ENCODE results near the gene LFNG.

Gene LFNG

DNA sequence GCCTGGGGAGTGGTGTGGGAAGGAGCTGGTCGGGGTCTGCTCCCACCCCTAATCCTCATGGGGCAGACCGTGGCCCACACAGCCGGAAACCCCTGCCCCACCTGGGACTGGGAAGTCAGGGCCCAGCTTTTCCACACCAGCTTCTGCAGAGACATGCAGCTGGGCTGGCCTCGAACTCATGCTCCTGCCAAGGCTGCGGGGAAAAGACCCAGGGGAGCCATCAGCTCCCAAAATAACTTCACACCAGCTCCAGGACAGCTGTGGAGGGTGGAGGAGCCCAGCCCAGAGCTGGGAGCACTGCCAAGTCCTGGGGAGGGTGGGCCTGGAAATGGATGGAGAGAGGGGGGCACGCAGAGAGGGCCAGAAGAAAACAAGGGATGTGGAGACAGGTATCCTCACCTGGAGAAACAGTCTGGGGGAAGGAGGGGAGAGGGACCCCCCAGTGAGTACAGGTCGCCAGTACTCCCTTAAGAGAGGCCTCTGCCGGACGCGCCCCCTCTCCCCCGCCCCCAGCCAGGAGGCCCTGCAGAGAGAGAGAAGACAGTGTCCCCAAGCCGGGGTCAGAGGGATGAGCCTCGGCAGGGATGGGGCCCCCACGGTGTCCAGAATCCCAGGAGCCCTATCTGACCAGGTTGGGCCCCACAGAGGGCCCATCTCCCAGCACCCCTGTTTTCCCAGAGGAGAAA, 31.8 kb upstream of the LFNG start:
- DNase-seq (ENCODE audit: low spot score), result no peak
- WGBS, 2 donors (ENCODE audit: extremely low coverage in 2 of 2, insufficient read length in 2 of 2, insufficient replicate concordance in 1 of 2), result no CpG with 5 or more reads among the region's 14 CpGs

DNA sequence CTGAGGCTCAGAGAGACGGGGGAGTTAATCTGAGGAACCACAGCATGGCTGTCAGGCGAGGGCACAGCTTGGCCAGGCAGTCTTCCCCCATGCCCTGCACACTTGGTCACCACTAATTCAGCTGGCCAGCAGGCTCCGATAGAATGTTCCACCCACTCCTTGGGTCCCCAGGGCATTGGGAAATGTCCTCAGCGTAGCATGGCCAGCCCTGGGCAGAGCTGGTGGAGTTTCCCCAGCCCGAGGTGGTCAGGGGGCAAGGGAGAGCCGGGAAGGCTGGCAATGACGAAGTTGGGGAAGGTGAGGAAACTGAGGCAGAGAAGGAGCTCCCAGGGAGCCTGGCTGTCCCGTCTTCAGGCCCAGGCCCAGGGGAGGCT, 31.3 kb upstream of the LFNG start:
- Histone ChIP-seq H2BK15ac (ENCODE audit: low read length) (peak overlapping the region; percentile 98), H3K9ac (ENCODE audit: low read depth, low read length, poor library complexity) (no peak overlapping the region), H3K4me3 (ENCODE audit: low read length in 2 of 2) (no peak overlapping the region), H3K27ac (replicated peaks; ENCODE audit: low read length) (no peak overlapping the region), H3K4me1 (ENCODE audit: control insufficient read depth in 2 of 2, insufficient read depth in 1 of 2, low read depth in 1 of 2, low read length in 2 of 2) (peaks cover 12 to 13% of the 10 kb centered on the region in 2 donors), H3K18ac (ENCODE audit: low read length) (peak overlapping the region; percentile 31), H2BK120ac (ENCODE audit: low read depth, low read length) (peak overlapping the region; percentile 4), H3K14ac (ENCODE audit: low read length) (no peak overlapping the region), H3K4ac (ENCODE audit: low read length) (no peak overlapping the region), H2AK5ac (ENCODE audit: low read depth, low read length) (peak overlapping the region; percentile 98), H2BK5ac (ENCODE audit: low read length) (no peak overlapping the region), H3K9me3 (replicated peaks in 1 of 2; ENCODE audit: control insufficient read depth in 2 of 2, insufficient read depth in 1 of 2, low read depth in 1 of 2, low read length in 2 of 2) (no peaks in the 10 kb centered on the region), H3K36me3 (replicated peaks in 1 of 2; ENCODE audit: control insufficient read depth in 2 of 2, insufficient read depth in 2 of 2, low read length in 2 of 2) (no peaks in the 10 kb centered on the region), H3K27me3 (ENCODE audit: control insufficient read depth in 3 of 3, insufficient read depth in 3 of 3, low read depth in 1 of 3, low read length in 3 of 3) (no peaks in the 10 kb centered on the region), H4K8ac (ENCODE audit: low read depth, low read length) (no peak overlapping the region), H3K23ac (ENCODE audit: low read depth, low read length, poor library complexity) (no peak overlapping the region), H2BK12ac (ENCODE audit: low read length) (no peak overlapping the region), H3K4me2 (ENCODE audit: insufficient read depth, low read length, poor library complexity, severe bottlenecking) (no peak overlapping the region), H4K91ac (ENCODE audit: low read depth, low read length, poor library complexity) (no peak overlapping the region), H2AFZ (ENCODE audit: low read length) (peak overlapping the region; percentile 76), H3K79me1 (ENCODE audit: low read depth, low read length) (no peaks in the 10 kb centered on the region)
- DNase-seq (ENCODE audit: low spot score), result no peak
- no CpG with 5 or more reads among the region's 8 CpGs for WGBS, 2 donors (ENCODE audit: extremely low coverage in 2 of 2, insufficient read length in 2 of 2, insufficient replicate concordance in 1 of 2)

More for the DNA sequence above, 31.8 kb upstream of the LFNG start:
- Histone ChIP-seq H4K8ac (ENCODE audit: low read depth, low read length) (no peak overlapping the region), H3K4me2 (ENCODE audit: insufficient read depth, low read length, poor library complexity, severe bottlenecking) (no peak overlapping the region), H2AK5ac (ENCODE audit: low read depth, low read length) (peak overlapping the region; percentile 98), H2BK120ac (ENCODE audit: low read depth, low read length) (peak overlapping the region; percentile 47), H2BK15ac (ENCODE audit: low read length) (peak overlapping the region; percentile 98), H3K9me3 (replicated peaks in 1 of 2; ENCODE audit: control insufficient read depth in 2 of 2, insufficient read depth in 1 of 2, low read depth in 1 of 2, low read length in 2 of 2) (peaks cover 2 to 3% of the 10 kb centered on the region in 2 donors), H3K27me3 (ENCODE audit: control insufficient read depth in 3 of 3, insufficient read depth in 3 of 3, low read depth in 1 of 3, low read length in 3 of 3) (no peaks in the 10 kb centered on the region), H3K18ac (ENCODE audit: low read length) (peak overlapping the region; percentile 89), H3K4ac (ENCODE audit: low read length) (peak overlapping the region; percentile 66), H3K9ac (ENCODE audit: low read depth, low read length, poor library complexity) (no peak overlapping the region), H2BK5ac (ENCODE audit: low read length) (peak overlapping the region; percentile 66), H4K91ac (ENCODE audit: low read depth, low read length, poor library complexity) (peak overlapping the region; percentile 30), H2AFZ (ENCODE audit: low read length) (no peak overlapping the region), H3K36me3 (replicated peaks in 1 of 2; ENCODE audit: control insufficient read depth in 2 of 2, insufficient read depth in 2 of 2, low read length in 2 of 2) (no peaks in the 10 kb centered on the region), H3K79me1 (ENCODE audit: low read depth, low read length) (no peaks in the 10 kb centered on the region), H3K23ac (ENCODE audit: low read depth, low read length, poor library complexity) (no peak overlapping the region), H3K14ac (ENCODE audit: low read length) (no peak overlapping the region), H3K27ac (replicated peaks; ENCODE audit: low read length) (no peak overlapping the region), H2BK12ac (ENCODE audit: low read length) (peak overlapping the region; percentile 84), H3K4me1 (ENCODE audit: control insufficient read depth in 2 of 2, insufficient read depth in 1 of 2, low read depth in 1 of 2, low read length in 2 of 2) (peaks cover 9 to 13% of the 10 kb centered on the region in 2 donors), H3K4me3 (ENCODE audit: low read length in 2 of 2) (no peak overlapping the region)

DNA sequence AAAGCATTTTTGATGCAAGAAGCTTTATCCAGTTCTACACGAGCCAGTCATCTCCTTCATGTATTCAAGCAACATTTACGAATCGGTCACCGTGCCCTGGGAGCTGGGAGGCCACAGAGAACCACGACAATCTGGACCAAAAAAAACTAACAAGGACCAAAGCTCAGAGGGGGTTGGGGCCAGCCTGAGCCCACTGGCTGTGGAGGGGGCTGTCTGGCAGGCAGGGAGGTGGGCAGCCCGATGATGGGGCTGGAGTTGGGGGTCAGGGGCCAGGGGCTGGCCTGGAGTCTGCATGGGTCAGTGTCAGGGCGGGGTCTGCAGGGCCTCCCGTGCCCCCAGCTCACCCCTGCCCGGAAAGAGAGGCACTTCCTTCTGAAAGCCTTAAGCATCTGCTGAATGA, 30.9 kb upstream of the LFNG start:
- Histone ChIP-seq H3K14ac (ENCODE audit: low read length) (no peak overlapping the region), H3K4me2 (ENCODE audit: insufficient read depth, low read length, poor library complexity, severe bottlenecking) (no peak overlapping the region), H3K18ac (ENCODE audit: low read length) (no peak overlapping the region), H4K8ac (ENCODE audit: low read depth, low read length) (no peak overlapping the region), H3K27me3 (ENCODE audit: control insufficient read depth in 3 of 3, insufficient read depth in 3 of 3, low read depth in 1 of 3, low read length in 3 of 3) (no peaks in the 10 kb centered on the region), H2BK5ac (ENCODE audit: low read length) (no peak overlapping the region), H3K27ac (replicated peaks; ENCODE audit: low read length) (no peak overlapping the region), H3K9ac (ENCODE audit: low read depth, low read length, poor library complexity) (peak overlapping the region; percentile 61), H3K9me3 (replicated peaks in 1 of 2; ENCODE audit: control insufficient read depth in 2 of 2, insufficient read depth in 1 of 2, low read depth in 1 of 2, low read length in 2 of 2) (no peaks in the 10 kb centered on the region), H2AFZ (ENCODE audit: low read length) (peak overlapping the region; percentile 76), H3K79me1 (ENCODE audit: low read depth, low read length) (no peaks in the 10 kb centered on the region), H3K4me3 (ENCODE audit: low read length in 2 of 2) (no peak overlapping the region), H3K4me1 (ENCODE audit: control insufficient read depth in 2 of 2, insufficient read depth in 1 of 2, low read depth in 1 of 2, low read length in 2 of 2) (peaks cover 13 to 14% of the 10 kb centered on the region in 2 donors), H2BK120ac (ENCODE audit: low read depth, low read length) (peak overlapping the region; percentile 4), H2BK12ac (ENCODE audit: low read length) (no peak overlapping the region), H3K23ac (ENCODE audit: low read depth, low read length, poor library complexity) (no peak overlapping the region), H2BK15ac (ENCODE audit: low read length) (no peak overlapping the region), H3K36me3 (replicated peaks in 1 of 2; ENCODE audit: control insufficient read depth in 2 of 2, insufficient read depth in 2 of 2, low read length in 2 of 2) (no peaks in the 10 kb centered on the region), H3K4ac (ENCODE audit: low read length) (no peak overlapping the region), H2AK5ac (ENCODE audit: low read depth, low read length) (peak overlapping the region; percentile 98), H4K91ac (ENCODE audit: low read depth, low read length, poor library complexity) (no peak overlapping the region)
- WGBS, 2 donors (ENCODE audit: extremely low coverage in 2 of 2, insufficient read length in 2 of 2, insufficient replicate concordance in 1 of 2), result no CpG with 5 or more reads among the region's 9 CpGs
- DNase-seq (ENCODE audit: low spot score), result no peak

DNA sequence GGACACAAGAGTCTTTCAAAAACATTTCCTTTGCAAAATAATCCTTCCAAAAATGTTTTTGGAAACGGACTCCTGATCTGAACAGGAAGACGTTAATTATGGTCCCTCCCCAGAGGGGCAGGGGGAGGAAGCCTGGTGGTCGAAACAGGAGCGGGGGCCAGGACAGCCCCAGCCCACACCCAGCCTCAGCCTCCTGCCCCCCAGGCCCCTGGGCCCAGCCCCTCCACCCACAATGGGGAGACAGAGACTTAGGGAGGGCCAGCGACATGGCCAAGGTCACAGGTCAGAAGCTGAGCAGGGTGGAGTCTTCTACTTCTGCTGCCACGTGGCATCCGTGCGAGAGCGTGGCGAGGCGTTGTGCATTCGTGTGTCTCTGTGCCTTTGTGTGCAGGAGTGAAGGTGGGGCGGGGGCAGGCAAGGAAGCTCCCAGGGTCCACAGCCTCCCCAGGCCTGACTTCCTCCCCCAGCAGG, 29.4 kb upstream of the LFNG start:
- no peak for DNase-seq (ENCODE audit: low spot score)
- H3K18ac ChIP-seq (ENCODE audit: low read length), result peak overlapping the region; percentile 67
- WGBS, 2 donors (ENCODE audit: extremely low coverage in 2 of 2, insufficient read length in 2 of 2, insufficient replicate concordance in 1 of 2), result no CpG with 5 or more reads among the region's 13 CpGs
- H2BK5ac ChIP-seq (ENCODE audit: low read length), result peak overlapping the region; percentile 35
- no peak overlapping the region for H2AFZ ChIP-seq (ENCODE audit: low read length)
- H3K4me1 ChIP-seq (ENCODE audit: control insufficient read depth in 2 of 2, insufficient read depth in 1 of 2, low read depth in 1 of 2, low read length in 2 of 2), result peaks cover 23% of the 10 kb centered on the region in 2 donors
- H2BK120ac ChIP-seq (ENCODE audit: low read depth, low read length), result peak overlapping the region; percentile 69
- H2BK12ac ChIP-seq (ENCODE audit: low read length), result no peak overlapping the region
- H3K4me2 ChIP-seq (ENCODE audit: insufficient read depth, low read length, poor library complexity, severe bottlenecking), result no peak overlapping the region
- no peaks in the 10 kb centered on the region for H3K9me3 ChIP-seq (replicated peaks in 1 of 2; ENCODE audit: control insufficient read depth in 2 of 2, insufficient read depth in 1 of 2, low read depth in 1 of 2, low read length in 2 of 2)
- no peak overlapping the region for H3K4me3 ChIP-seq (ENCODE audit: low read length in 2 of 2)
- H4K91ac ChIP-seq (ENCODE audit: low read depth, low read length, poor library complexity), result no peak overlapping the region
- H3K79me1 ChIP-seq (ENCODE audit: low read depth, low read length), result peaks cover 1% of the 10 kb centered on the region
- no peaks in the 10 kb centered on the region for H3K36me3 ChIP-seq (replicated peaks in 1 of 2; ENCODE audit: control insufficient read depth in 2 of 2, insufficient read depth in 2 of 2, low read length in 2 of 2)
- H2AK5ac ChIP-seq (ENCODE audit: low read depth, low read length), result peak overlapping the region; percentile 83
- H3K4ac ChIP-seq (ENCODE audit: low read length), result no peak overlapping the region
- no peak overlapping the region for H3K23ac ChIP-seq (ENCODE audit: low read depth, low read length, poor library complexity)
- no peak overlapping the region for H3K14ac ChIP-seq (ENCODE audit: low read length)
- H4K8ac ChIP-seq (ENCODE audit: low read depth, low read length), result no peak overlapping the region
- no peaks in the 10 kb centered on the region for H3K27me3 ChIP-seq (ENCODE audit: control insufficient read depth in 3 of 3, insufficient read depth in 3 of 3, low read depth in 1 of 3, low read length in 3 of 3)
- no peak overlapping the region for H3K27ac ChIP-seq (replicated peaks; ENCODE audit: low read length)
- no peak overlapping the region for H2BK15ac ChIP-seq (ENCODE audit: low read length)
- H3K9ac ChIP-seq (ENCODE audit: low read depth, low read length, poor library complexity), result no peak overlapping the region
